Measurements from ENCODE around the gene GPR45. TPM values are rescaled to one million over a fixed set of nuclear protein-coding genes. Genes with fewer than 3 reads are reported as not detected.

The GPR45 gene
- total RNA-seq, 1 experiment from 2014 or later = not detected

DNA sequence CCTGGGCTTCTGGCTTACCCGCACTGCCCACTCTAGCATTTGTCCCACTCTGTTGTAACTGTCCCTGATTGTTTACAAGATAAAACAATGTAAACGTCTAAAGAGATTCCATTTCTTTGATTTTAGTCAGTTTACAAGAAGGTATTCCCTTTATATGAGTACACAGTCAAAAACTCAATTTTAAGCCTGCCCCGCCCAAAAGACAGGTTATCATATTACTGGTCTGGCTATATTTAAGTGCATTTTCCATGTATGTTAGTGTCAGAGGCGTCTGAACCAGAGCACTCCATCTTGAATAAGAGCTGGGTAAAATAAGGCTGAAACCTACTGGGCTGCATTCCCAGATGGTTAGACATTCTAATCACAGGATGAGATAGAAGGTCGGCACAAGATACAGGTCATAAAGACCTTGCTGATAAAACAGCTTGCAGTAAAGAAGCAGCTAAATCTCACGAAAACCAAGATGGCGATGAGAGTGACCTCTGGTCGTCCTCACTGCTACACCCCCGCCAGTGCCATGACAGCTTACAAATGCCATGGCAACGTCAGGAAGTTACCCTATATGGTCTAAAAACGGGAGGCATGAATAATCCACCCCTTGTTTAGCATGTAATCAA is 15.0 kb downstream of the GPR45 start:
- Mint-ChIP-seq H3K27me3 (ENCODE audit: low read depth) (no peaks in the 10 kb centered on the region), H3K9me3 (no peaks in the 10 kb centered on the region), H3K36me3 (no peaks in the 10 kb centered on the region), H3K4me1 (peaks cover 5% of the 10 kb centered on the region; the same call in 1 of the 2 replicates), H3K4me3 (no peak overlapping the region), H3K27ac (no peak overlapping the region)
- ATAC-seq = no peak
- no peak for DNase-seq (ENCODE audit: low spot score)
- CTCF ChIA-PET = interaction anchor here (0.9 kb wide), 1 partner anchor 12 kb away, joined by 5 read pairs; no protein-coding TSS in a partner anchor
- POLR2A ChIA-PET = no interaction called here
- TF ChIP-seq ZNF671 (CRISPR knock-in tag; IDR thresholded peaks at IDR 0.05) = no peak

DNA sequence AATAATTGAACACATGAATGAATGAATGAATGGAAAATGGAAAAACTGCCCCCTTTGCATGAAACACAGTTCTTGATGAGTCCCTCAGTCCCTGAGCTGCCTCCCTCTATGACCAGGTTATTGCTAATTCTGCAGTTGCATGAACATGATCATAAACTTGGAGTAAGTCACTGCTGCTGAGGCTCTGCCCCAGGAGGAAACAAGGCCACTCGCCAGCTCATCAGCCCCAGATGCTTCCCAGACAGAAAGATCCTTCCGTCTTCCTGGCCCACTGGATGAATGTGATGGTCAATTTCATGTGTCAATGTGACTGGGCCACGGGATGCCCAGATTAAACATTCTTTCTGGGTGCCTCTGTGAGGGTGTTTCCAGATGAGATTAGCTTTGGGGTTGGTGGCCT is 16.4 kb downstream of the GPR45 start:
- POLR2A ChIA-PET = no interaction called here
- ATAC-seq = no peak
- Mint-ChIP-seq H3K4me3 (no peak overlapping the region), H3K27me3 (ENCODE audit: low read depth) (no peaks in the 10 kb centered on the region), H3K4me1 (peaks cover 5% of the 10 kb centered on the region; the same call in 1 of the 2 replicates), H3K36me3 (no peaks in the 10 kb centered on the region), H3K9me3 (no peaks in the 10 kb centered on the region), H3K27ac (no peak overlapping the region)
- no peak for TF ChIP-seq JAZF1 (CRISPR knock-in tag; IDR thresholded peaks at IDR 0.05)
- TF ChIP-seq, protein P1, sequence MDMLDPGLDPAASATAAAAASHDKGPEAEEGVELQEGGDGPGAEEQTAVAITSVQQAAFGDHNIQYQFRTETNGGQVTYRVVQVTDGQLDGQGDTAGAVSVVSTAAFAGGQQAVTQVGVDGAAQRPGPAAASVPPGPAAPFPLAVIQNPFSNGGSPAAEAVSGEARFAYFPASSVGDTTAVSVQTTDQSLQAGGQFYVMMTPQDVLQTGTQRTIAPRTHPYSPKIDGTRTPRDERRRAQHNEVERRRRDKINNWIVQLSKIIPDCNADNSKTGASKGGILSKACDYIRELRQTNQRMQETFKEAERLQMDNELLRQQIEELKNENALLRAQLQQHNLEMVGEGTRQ (CRISPR knock-in tag; IDR thresholded peaks at IDR 0.05) = no peak
- TF ChIP-seq, protein P2, sequence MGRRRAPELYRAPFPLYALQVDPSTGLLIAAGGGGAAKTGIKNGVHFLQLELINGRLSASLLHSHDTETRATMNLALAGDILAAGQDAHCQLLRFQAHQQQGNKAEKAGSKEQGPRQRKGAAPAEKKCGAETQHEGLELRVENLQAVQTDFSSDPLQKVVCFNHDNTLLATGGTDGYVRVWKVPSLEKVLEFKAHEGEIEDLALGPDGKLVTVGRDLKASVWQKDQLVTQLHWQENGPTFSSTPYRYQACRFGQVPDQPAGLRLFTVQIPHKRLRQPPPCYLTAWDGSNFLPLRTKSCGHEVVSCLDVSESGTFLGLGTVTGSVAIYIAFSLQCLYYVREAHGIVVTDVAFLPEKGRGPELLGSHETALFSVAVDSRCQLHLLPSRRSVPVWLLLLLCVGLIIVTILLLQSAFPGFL (CRISPR knock-in tag; IDR thresholded peaks at IDR 0.05; ENCODE audit: borderline replicate concordance) = no peak
- CTCF ChIA-PET = interaction anchor here (1.6 kb wide), 1 partner anchor 21 kb away, joined by 4 read pairs; no protein-coding TSS in a partner anchor
- DNase-seq (ENCODE audit: low spot score) = no peak

DNA sequence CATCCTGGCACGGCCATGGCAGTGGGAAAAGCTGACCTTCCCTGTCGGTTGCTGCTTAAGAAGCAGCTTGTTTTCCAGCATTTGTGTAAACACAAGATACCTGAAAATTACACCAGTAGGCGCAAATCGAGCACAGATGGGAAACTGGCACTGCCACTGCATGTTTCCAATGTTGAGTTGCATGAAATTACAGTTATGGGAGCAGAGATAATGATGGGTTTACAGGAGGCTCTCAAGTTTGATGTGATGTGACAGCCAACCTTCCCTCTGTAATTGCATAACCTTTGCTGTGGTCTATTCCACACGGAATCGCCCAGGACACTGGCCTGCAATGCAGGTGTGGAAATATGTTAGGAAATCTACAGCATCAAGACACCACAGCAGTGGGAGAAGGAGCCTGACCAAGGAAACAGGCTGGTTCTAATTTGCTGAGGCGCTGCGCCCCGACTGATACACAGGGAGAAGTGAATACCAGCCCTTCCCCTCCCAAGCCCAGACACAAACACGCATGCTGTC is 17.4 kb downstream of the GPR45 start:
- H3K27ac Mint-ChIP-seq = no peak overlapping the region
- ATAC-seq (no peak), DNase-seq (ENCODE audit: low spot score) (no peak)
- H3K36me3 Mint-ChIP-seq = no peaks in the 10 kb centered on the region
- H3K9me3 Mint-ChIP-seq = no peaks in the 10 kb centered on the region
- ChIA-PET POLR2A (no interaction called here), CTCF (interaction anchor here (0.7 to 1.6 kb wide), 2 partner anchors 17 to 22 kb away, joined by 4 read pairs; partner anchors contain the start of gene GPR45)
- H3K4me3 Mint-ChIP-seq = no peak overlapping the region
- H3K27me3 Mint-ChIP-seq (ENCODE audit: low read depth) = no peaks in the 10 kb centered on the region
- TF ChIP-seq IRF1 (CRISPR knock-in tag; IDR thresholded peaks at IDR 0.05) (no peak), ZNF423 (CRISPR knock-in tag; IDR thresholded peaks at IDR 0.05) (no peak), NR3C1 (CRISPR knock-in tag; conservative IDR thresholded peaks at IDR 0.05; ENCODE audit: low read depth) (no peak), SMAD4 (CRISPR knock-in tag; IDR thresholded peaks at IDR 0.05) (no peak), NFATC4 (CRISPR knock-in tag; IDR thresholded peaks at IDR 0.05) (no peak), ATF6 (CRISPR knock-in tag; IDR thresholded peaks at IDR 0.05) (no peak), GRHL2 (CRISPR knock-in tag; IDR thresholded peaks at IDR 0.05; ENCODE audit: insufficient replicate concordance, severe bottlenecking) (no peak)
- TF ChIP-seq, protein P3, sequence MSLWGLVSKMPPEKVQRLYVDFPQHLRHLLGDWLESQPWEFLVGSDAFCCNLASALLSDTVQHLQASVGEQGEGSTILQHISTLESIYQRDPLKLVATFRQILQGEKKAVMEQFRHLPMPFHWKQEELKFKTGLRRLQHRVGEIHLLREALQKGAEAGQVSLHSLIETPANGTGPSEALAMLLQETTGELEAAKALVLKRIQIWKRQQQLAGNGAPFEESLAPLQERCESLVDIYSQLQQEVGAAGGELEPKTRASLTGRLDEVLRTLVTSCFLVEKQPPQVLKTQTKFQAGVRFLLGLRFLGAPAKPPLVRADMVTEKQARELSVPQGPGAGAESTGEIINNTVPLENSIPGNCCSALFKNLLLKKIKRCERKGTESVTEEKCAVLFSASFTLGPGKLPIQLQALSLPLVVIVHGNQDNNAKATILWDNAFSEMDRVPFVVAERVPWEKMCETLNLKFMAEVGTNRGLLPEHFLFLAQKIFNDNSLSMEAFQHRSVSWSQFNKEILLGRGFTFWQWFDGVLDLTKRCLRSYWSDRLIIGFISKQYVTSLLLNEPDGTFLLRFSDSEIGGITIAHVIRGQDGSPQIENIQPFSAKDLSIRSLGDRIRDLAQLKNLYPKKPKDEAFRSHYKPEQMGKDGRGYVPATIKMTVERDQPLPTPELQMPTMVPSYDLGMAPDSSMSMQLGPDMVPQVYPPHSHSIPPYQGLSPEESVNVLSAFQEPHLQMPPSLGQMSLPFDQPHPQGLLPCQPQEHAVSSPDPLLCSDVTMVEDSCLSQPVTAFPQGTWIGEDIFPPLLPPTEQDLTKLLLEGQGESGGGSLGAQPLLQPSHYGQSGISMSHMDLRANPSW (CRISPR knock-in tag; conservative IDR thresholded peaks at IDR 0.05; ENCODE audit: low read depth) = no peak
- H3K4me1 Mint-ChIP-seq = peaks cover 5% of the 10 kb centered on the region; the same call in 1 of the 2 replicates
